ENCODE results near the gene MTO1. TPM values are rescaled to one million over a fixed set of nuclear protein-coding genes. Genes with fewer than 3 reads are reported as not detected.
"Not testable (repeated sequence)": the region's sequence is repeated elsewhere in the genome, so short reads cannot be mapped to it uniquely, and the experiment has no call there.

The MTO1 gene
- total RNA-seq, 2 experiments from 2014 or later: 50.9 to 59.6 TPM

GRCh38 chr6:73471686-73472290, 10.3 kb downstream of the MTO1 start:
- POLR2A ChIA-PET: interaction anchor here (1.1 kb wide), 1 partner anchor 10 kb away, joined by 4 read pairs; the partner anchor contains the start of gene MTO1
- peaks cover 52% of the 10 kb centered on the region for H3K36me3 Mint-ChIP-seq (ENCODE audit: low read depth)

DNA sequence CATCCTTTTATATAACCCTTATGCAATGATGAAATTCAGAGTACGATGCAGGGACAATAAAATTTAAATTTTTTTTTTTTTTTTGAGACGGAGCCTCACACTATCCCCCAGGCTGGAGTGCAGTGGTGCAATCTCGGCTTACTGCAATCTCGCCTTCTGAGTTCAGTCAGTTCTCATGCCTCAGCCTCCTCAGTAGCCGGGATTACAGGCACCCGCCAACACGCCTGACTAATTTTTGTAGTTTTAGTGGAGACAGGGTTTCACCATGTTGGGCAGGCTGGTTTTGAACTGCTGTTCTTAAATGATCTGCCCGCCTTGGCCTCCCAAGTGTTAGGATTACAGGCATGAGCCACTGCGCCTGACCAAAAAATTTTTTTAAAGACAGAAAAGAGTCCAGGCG, 15.2 kb downstream of the MTO1 start:
- Mint-ChIP-seq H3K36me3 (ENCODE audit: low read depth) (peaks cover 49% of the 10 kb centered on the region), H3K9me3 (no peaks in the 10 kb centered on the region), H3K4me3 (no peak overlapping the region), H3K27me3 (no peaks in the 10 kb centered on the region), H3K4me1 (peaks cover 8% of the 10 kb centered on the region), H3K27ac (no peak overlapping the region)
- no peak for DNase-seq
- CTCF ChIA-PET: interaction anchor here (0.5 to 1.7 kb wide), 4 partner anchors 20 to 212 kb away, joined by 3 to 5 read pairs (median 3); no protein-coding TSS in a partner anchor
- POLR2A ChIA-PET: no interaction called here

More at GRCh38 chr6:73471686-73472290, 10.3 kb downstream of the MTO1 start:
- peaks cover 22% of the 10 kb centered on the region for H3K4me1 Mint-ChIP-seq
- DNase-seq: no peak
- CTCF ChIA-PET: interaction anchor here (0.6 to 3.4 kb wide), 4 partner anchors 10 to 187 kb away, joined by 3 to 19 read pairs (median 8); partner anchors contain the start of gene MTO1
- H3K4me3 Mint-ChIP-seq: peak overlapping the region; percentile 50
- peak overlapping the region; percentile 85 for H3K27ac Mint-ChIP-seq
- H3K9me3 Mint-ChIP-seq: no peaks in the 10 kb centered on the region
- no peaks in the 10 kb centered on the region for H3K27me3 Mint-ChIP-seq

- H3K27ac Mint-ChIP-seq: no peak overlapping the region
- H3K9me3 Mint-ChIP-seq: no peaks in the 10 kb centered on the region
- ChIA-PET POLR2A (no interaction called here), CTCF (interaction anchor here (0.5 kb wide), 1 partner anchor 211 kb away, joined by 3 read pairs; no protein-coding TSS in a partner anchor)
- peaks cover 49% of the 10 kb centered on the region for H3K36me3 Mint-ChIP-seq (ENCODE audit: low read depth)
- no peaks in the 10 kb centered on the region for H3K27me3 Mint-ChIP-seq
- H3K4me1 Mint-ChIP-seq: peaks cover under 1% of the 10 kb centered on the region
- H3K4me3 Mint-ChIP-seq: no peak overlapping the region
- no peak for DNase-seq
These were observed 15.9 kb downstream of the MTO1 start for GRCh38 chr6:73477407-73477806.

GRCh38 chr6:73481969-73482368, 20.4 kb downstream of the MTO1 start:
- ChIA-PET POLR2A (no interaction called here), CTCF (interaction anchor here (1.6 kb wide), 1 partner anchor 20 kb away, joined by 4 read pairs; no protein-coding TSS in a partner anchor)
- no peaks in the 10 kb centered on the region for H3K27me3 Mint-ChIP-seq
- DNase-seq: no peak
- H3K36me3 Mint-ChIP-seq (ENCODE audit: low read depth): peaks cover 56% of the 10 kb centered on the region
- H3K4me1 Mint-ChIP-seq: no peaks in the 10 kb centered on the region
- no peaks in the 10 kb centered on the region for H3K9me3 Mint-ChIP-seq
- no peak overlapping the region for H3K4me3 Mint-ChIP-seq
- no peak overlapping the region for H3K27ac Mint-ChIP-seq

DNA sequence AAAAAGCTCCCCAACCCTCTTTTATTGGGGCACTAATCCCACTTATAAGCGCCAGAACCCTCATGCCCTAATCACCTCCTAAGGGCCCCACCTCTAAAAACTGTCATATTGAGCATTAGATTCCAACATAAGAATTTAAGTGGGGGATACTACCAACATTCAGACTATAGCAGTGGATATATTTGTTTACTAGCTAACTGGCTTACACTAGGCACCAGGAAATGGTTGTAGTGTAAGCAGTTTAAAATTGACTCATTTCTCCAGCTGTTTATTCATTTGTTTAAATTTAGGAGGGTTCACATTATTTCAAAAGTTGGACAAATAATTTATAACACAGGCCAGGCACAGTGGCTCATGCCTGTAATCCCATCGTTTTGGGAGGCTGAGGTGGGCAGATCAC, 22.9 kb downstream of the MTO1 start:
- POLR2A ChIA-PET: interaction anchor here (0.6 kb wide), 1 partner anchor 23 kb away, joined by 3 read pairs; the partner anchor contains the start of gene MTO1
- H3K27ac Mint-ChIP-seq: no peak overlapping the region
- peaks cover 62% of the 10 kb centered on the region for H3K36me3 Mint-ChIP-seq (ENCODE audit: low read depth)
- no peaks in the 10 kb centered on the region for H3K4me1 Mint-ChIP-seq
- CTCF ChIA-PET: interaction anchor here (0.6 to 1.0 kb wide), 2 partner anchors 53 to 126 kb away, joined by 3 to 4 read pairs; no protein-coding TSS in a partner anchor
- no peaks in the 10 kb centered on the region for H3K27me3 Mint-ChIP-seq
- no peak for DNase-seq
- peaks cover 5% of the 10 kb centered on the region for H3K9me3 Mint-ChIP-seq
- no peak overlapping the region for H3K4me3 Mint-ChIP-seq

DNA sequence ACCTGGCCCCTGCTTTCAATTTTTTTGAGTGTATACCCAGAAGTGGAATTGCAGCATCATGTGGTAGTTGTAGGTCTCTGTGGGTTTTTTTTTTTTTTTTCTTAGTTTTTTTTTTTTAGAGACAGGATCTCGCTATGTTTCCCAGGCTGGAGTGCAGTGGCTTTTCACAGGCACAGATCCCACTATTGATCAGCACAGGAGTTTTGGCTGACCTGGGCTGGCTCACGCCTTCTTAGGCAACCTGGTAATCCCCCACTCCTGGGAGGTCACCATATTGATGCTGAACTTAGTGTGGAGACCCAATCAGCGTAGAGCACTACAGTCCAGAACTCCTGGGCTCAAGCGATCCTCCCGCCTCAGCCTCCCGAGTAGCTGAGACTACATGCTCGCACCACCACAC, 25.9 kb downstream of the MTO1 start:
- CTCF ChIA-PET: interaction anchor here (0.7 kb wide), 1 partner anchor 138 kb away, joined by 3 read pairs; no protein-coding TSS in a partner anchor
- no peaks in the 10 kb centered on the region for H3K27me3 Mint-ChIP-seq
- H3K4me1 Mint-ChIP-seq: peaks cover 1% of the 10 kb centered on the region
- H3K9me3 Mint-ChIP-seq: peaks cover 5% of the 10 kb centered on the region
- POLR2A ChIA-PET: no interaction called here
- H3K4me3 Mint-ChIP-seq: no peak overlapping the region
- no peak for DNase-seq
- peaks cover 69% of the 10 kb centered on the region for H3K36me3 Mint-ChIP-seq (ENCODE audit: low read depth)
- no peak overlapping the region for H3K27ac Mint-ChIP-seq

DNA sequence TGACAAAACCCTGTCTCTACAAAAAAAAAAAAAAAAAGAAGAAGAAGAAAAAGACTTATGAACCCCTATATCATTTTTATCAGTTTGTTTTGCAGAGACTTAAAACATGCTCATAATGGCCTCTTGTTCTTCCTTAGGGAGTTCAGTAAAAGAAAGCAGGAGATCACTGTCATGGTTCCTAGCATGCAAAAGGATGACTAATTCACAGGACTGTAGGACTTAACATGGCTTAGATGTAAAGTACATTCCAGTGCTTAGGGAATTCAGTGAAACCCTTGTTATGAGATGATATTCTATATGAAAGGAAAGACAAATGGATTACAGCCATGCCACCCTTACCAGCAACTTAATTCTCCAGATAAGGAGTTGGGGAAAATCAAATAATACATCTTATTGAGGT, 29.8 kb downstream of the MTO1 start:
- ChIA-PET CTCF (no interaction called here), POLR2A (no interaction called here)
- H3K9me3 Mint-ChIP-seq: peaks cover 5% of the 10 kb centered on the region
- peaks cover 57% of the 10 kb centered on the region for H3K36me3 Mint-ChIP-seq (ENCODE audit: low read depth)
- H3K4me1 Mint-ChIP-seq: peaks cover 2% of the 10 kb centered on the region
- no peak overlapping the region for H3K27ac Mint-ChIP-seq
- no peak overlapping the region for H3K4me3 Mint-ChIP-seq
- H3K27me3 Mint-ChIP-seq: no peaks in the 10 kb centered on the region
- no peak for DNase-seq

DNA sequence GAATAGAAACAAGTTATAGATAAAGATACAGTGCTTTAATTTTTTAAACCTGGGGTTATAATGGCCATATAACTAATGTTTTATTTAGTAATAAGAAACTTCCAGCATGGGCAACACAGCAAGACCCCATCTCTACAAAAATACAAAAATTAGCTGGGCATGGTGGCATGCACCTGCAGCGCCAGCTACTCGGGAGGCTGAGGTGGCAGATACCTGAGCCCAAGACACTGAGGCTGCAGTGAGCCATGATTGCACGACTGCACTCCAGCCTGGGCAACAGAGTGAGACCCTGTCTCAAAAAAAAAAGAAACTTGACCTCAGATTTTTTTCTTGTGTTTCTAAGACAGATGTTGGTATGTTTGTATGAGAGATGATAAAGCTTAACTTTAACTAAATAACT, 36.4 kb downstream of the MTO1 start:
- Mint-ChIP-seq H3K4me1 (peaks cover 1% of the 10 kb centered on the region), H3K27ac (no peak overlapping the region), H3K27me3 (no peaks in the 10 kb centered on the region), H3K4me3 (no peak overlapping the region), H3K36me3 (ENCODE audit: low read depth) (peaks cover 38% of the 10 kb centered on the region), H3K9me3 (no peaks in the 10 kb centered on the region)
- DNase-seq: no peak
- ChIA-PET CTCF (interaction anchor here (0.8 to 1.7 kb wide), 5 partner anchors 15 to 54 kb away, joined by 3 read pairs; no protein-coding TSS in a partner anchor), POLR2A (no interaction called here)

GRCh38 chr6:73503027-73503772, 41.7 kb downstream of the MTO1 start:
- ChIA-PET CTCF (interaction anchor here (1.0 to 1.2 kb wide), 3 partner anchors 11 to 124 kb away, joined by 3 to 6 read pairs (median 3); no protein-coding TSS in a partner anchor), POLR2A (no interaction called here)
- Mint-ChIP-seq H3K4me1 (peaks cover 4% of the 10 kb centered on the region), H3K9me3 (no peaks in the 10 kb centered on the region), H3K4me3 (no peak overlapping the region), H3K27me3 (no peaks in the 10 kb centered on the region), H3K36me3 (ENCODE audit: low read depth) (peaks cover 32% of the 10 kb centered on the region), H3K27ac (peak overlapping the region; percentile 26)
- DNase-seq: no peak

- CTCF ChIA-PET: interaction anchor here (1.0 kb wide), 1 partner anchor 11 kb away, joined by 6 read pairs; no protein-coding TSS in a partner anchor
- Mint-ChIP-seq H3K9me3 (no peaks in the 10 kb centered on the region), H3K4me1 (peaks cover 4% of the 10 kb centered on the region), H3K36me3 (ENCODE audit: low read depth) (peaks cover 28% of the 10 kb centered on the region), H3K27ac (no peak overlapping the region), H3K27me3 (no peaks in the 10 kb centered on the region), H3K4me3 (no peak overlapping the region)
- POLR2A ChIA-PET: no interaction called here
- DNase-seq: no peak
These were observed 42.6 kb downstream of the MTO1 start for GRCh38 chr6:73504160-73504559.

DNA sequence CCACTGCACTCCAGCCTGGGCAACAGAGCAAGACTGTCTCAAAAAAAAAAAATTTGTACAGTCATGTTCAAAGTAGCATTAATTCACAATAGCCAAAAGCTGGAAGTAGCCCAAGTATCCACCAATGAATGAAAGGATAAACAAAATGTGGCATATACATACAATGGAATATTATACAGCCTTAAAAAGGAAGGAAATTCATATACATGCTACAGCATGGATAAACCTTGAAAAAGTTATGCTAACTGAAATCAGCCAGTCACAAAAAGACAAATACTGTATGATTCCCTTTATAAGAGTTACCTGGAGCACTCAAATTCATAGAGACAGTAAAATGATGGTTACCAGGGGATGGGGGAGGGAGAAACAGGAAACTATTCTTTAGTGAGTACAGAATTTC, 43.6 kb downstream of the MTO1 start:
- Mint-ChIP-seq H3K4me3 (no peak overlapping the region), H3K4me1 (peaks cover 4% of the 10 kb centered on the region), H3K27me3 (no peaks in the 10 kb centered on the region), H3K9me3 (no peaks in the 10 kb centered on the region), H3K27ac (no peak overlapping the region), H3K36me3 (ENCODE audit: low read depth) (peaks cover 26% of the 10 kb centered on the region)
- ChIA-PET POLR2A (no interaction called here), CTCF (no interaction called here)
- DNase-seq: no peak

DNA sequence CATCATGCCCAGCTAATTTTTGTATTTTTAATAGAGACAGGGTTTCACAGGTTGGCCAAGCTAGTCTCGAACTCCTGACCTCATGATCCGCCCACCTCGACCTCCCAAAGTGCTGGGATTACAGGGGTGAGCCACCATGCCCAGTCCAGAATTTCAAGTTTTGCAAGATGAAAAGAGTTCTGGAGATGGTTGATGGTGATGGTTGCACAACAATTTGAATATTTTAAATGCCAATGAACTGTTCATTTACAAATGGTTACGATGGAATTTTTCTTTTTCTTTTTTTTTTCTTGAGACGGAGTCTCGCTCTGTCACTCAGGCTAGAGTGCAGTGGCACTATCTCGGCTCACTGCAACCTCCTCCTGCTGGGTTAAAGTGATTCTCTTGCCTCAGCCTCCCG, 44.2 kb downstream of the MTO1 start:
- H3K27ac Mint-ChIP-seq, H3K4me3 Mint-ChIP-seq, CTCF ChIA-PET, POLR2A ChIA-PET, H3K9me3 Mint-ChIP-seq, H3K27me3 Mint-ChIP-seq, H3K4me1 Mint-ChIP-seq, DNase-seq: not testable (repeated sequence)
- H3K36me3 Mint-ChIP-seq (ENCODE audit: low read depth): peaks cover 24% of the 10 kb centered on the region

DNA sequence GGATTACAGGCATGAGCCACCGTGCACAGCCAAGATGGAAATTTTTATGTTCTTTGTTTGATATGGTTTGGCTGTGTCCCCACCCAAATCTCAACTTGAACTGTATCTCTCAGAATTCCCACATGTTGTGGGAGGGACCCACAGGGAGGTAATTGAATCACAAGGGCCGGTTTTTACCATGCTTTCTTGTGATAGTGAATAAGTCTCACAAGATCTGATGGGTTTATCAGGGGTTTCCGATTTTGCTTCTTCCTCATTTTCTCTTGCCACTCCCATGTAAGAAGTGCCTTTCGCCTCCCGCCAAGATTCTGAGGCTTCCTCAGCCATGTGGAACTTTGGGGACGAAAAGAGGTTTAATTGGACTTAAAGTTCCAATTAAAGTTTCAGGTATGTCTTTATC, 44.7 kb downstream of the MTO1 start:
- peaks cover 4% of the 10 kb centered on the region for H3K4me1 Mint-ChIP-seq
- H3K4me3 Mint-ChIP-seq: no peak overlapping the region
- no peaks in the 10 kb centered on the region for H3K9me3 Mint-ChIP-seq
- H3K27ac Mint-ChIP-seq: no peak overlapping the region
- CTCF ChIA-PET: no interaction called here
- no peaks in the 10 kb centered on the region for H3K27me3 Mint-ChIP-seq
- peaks cover 19% of the 10 kb centered on the region for H3K36me3 Mint-ChIP-seq (ENCODE audit: low read depth)
- DNase-seq: no peak
- POLR2A ChIA-PET: no interaction called here
